Kidney (tissue), 14 donors: ENCODE results near the gene KRT15. TPM values are rescaled to one million over a fixed set of nuclear protein-coding genes. Genes with fewer than 3 reads are reported as not detected.

ENCODE experiments used
- DNase-seq, 5 donors: peaks; one replicate each; pipeline ENCODE4 v3.0.0-alpha.2; 2013 to 2020
- FAIRE-seq: peaks from 2 replicates; lab custom pipeline; 2012; peaks lifted over from hg19 to GRCh38; lab: Jason Lieb, UNC
- H3K27ac ChIP-seq, 2 donors: one replicate each; pipeline ENCODE4 v1.7.0; 2013; ENCODE audit warnings: low read depth in 2 of 2, low read length in 2 of 2, inconsistent platforms in 1 of 2
- H3K27me3 ChIP-seq: one replicate; pipeline ENCODE4 v1.7.1; 2013; ENCODE audit warnings: low read length, inconsistent platforms; ENCODE audit not compliant: control insufficient read depth, insufficient read depth
- H3K36me3 ChIP-seq, 3 donors: one replicate each; pipeline versions ENCODE4 v1.7.0 to v1.7.1; 2013; ENCODE audit warnings: low read length in 3 of 3, control low read depth in 1 of 3, inconsistent platforms in 1 of 3; ENCODE audit not compliant: insufficient read depth in 3 of 3, control insufficient read depth in 2 of 3
- H3K4me1 ChIP-seq, 3 donors: one replicate each; pipeline versions ENCODE4 v1.7.0 to v1.7.1; 2013; ENCODE audit warnings: low read length in 3 of 3, inconsistent platforms in 1 of 3, low read depth in 1 of 3; ENCODE audit not compliant: control insufficient read depth in 2 of 3, insufficient read depth in 2 of 3
- H3K4me3 ChIP-seq, 3 donors: one replicate each; pipeline versions ENCODE4 v1.7.0 to v1.8.1; 2013; ENCODE audit warnings: low read length in 3 of 3, control low read depth in 1 of 3, inconsistent platforms in 1 of 3
- H3K9ac ChIP-seq, 3 donors: one replicate each; pipeline versions ENCODE4 v1.7.0 to v1.7.1; 2013; ENCODE audit warnings: low read length in 3 of 3, control low read depth in 1 of 3, inconsistent platforms in 1 of 3
- H3K9me3 ChIP-seq, 3 donors: one replicate each; pipeline versions ENCODE4 v1.7.0 to v1.7.1; 2013; ENCODE audit warnings: low read length in 3 of 3, control low read depth in 1 of 3, inconsistent platforms in 1 of 3; ENCODE audit not compliant: control insufficient read depth in 2 of 3, insufficient read depth in 1 of 3
- CTCF ChIP-seq: IDR thresholded peaks from 3 replicates; pipeline ENCODE4 v1.5.1; 2012; ENCODE audit warnings: mild to moderate bottlenecking, moderate library complexity, borderline replicate concordance; ENCODE audit not compliant: insufficient read depth; ENCODE audit errors: extremely low read depth
- intact Hi-C: fragments of 100-400 bp; cut with DNase I; formaldehyde crosslinking; loops from one replicate; pipeline ENCODE4 v1.11.1; 2022
- polyA plus RNA-seq: library from polyadenylated mRNA; stranded (reverse); fragments of 350-450 nt; fragmentation: Illumina TruSeq; extraction: RNeasy Lipid Tissue Mini Kit (QIAGEN cat#74804); gene quantifications from one replicate; pipeline ENCODE4 v1.2.3, GENCODE V29; 2014; ENCODE audit warnings: low read depth, low replicate concordance; ENCODE audit not compliant: insufficient read depth
- total RNA-seq: library from RNA; stranded (reverse); fragmentation: NEBNext Ultra II Directional; extraction: Animal tissue kit (Norgen Biotek cat#: 25700); gene quantifications from one replicate; pipeline ENCODE4 v1.2.1, GENCODE V29; 2021
- donor health status: control.
- donor health status: control.
- donor health status: control.
- donor health status: control.
- donor health status: control.
- donor health status: DM: yes; HTN: yes; CAD: no.
- donor health status: Normal renal cell carcinoma (clear cell type).

KRT15 gene
- total and polyA plus RNA-seq, 2 donors from 2014 or later, result 0.15 to 2.8 TPM

GRCh38 chr17:41476866-41477815, 41.5 kb downstream of the KRT15 start:
- no peak overlapping the region for H3K27ac ChIP-seq
- H3K4me1 ChIP-seq, result peaks cover 0 to 3% (median 0%) of the 10 kb centered on the region in 3 donors
- no peak overlapping the region for H3K4me3 ChIP-seq
- H3K36me3 ChIP-seq, result no peaks in the 10 kb centered on the region
- no peak for TF ChIP-seq CTCF
- no peak for DNase-seq
- no peak for FAIRE-seq
- H3K27me3 ChIP-seq, result no peaks in the 10 kb centered on the region
- no peak overlapping the region for H3K9ac ChIP-seq
- no peaks in the 10 kb centered on the region for H3K9me3 ChIP-seq
- intact Hi-C loops, result no loop called here

- Histone ChIP-seq H3K9me3 (peaks cover 0 to 5% (median 0%) of the 10 kb centered on the region in 3 donors), H3K27ac (no peak overlapping the region), H3K4me3 (no peak overlapping the region), H3K36me3 (no peaks in the 10 kb centered on the region), H3K4me1 (peaks cover 0 to 3% (median 0%) of the 10 kb centered on the region in 3 donors), H3K9ac (no peak overlapping the region), H3K27me3 (no peaks in the 10 kb centered on the region)
- no peak for FAIRE-seq
- intact Hi-C loops, result no loop called here
- TF ChIP-seq CTCF, result no peak
- DNase-seq, result no peak
These were observed 43.3 kb downstream of the KRT15 start for GRCh38 chr17:41475421-41475820.

- H3K9ac ChIP-seq, result no peak overlapping the region
- DNase-seq (no peak), FAIRE-seq (no peak)
- intact Hi-C loops, result no loop called here
- H3K27ac ChIP-seq, result no peak overlapping the region
- H3K4me1 ChIP-seq, result peaks cover 0 to 3% (median 0%) of the 10 kb centered on the region in 3 donors
- peaks cover 0 to 5% (median 0%) of the 10 kb centered on the region in 3 donors for H3K9me3 ChIP-seq
- no peak overlapping the region for H3K4me3 ChIP-seq
- no peaks in the 10 kb centered on the region for H3K27me3 ChIP-seq
- no peaks in the 10 kb centered on the region for H3K36me3 ChIP-seq
- no peak for TF ChIP-seq CTCF
These were observed 43.8 kb downstream of the KRT15 start for GRCh38 chr17:41474863-41475262.
